ENCODE data around the gene SSRP1. TPM values are rescaled to one million over a fixed set of nuclear protein-coding genes. Genes with fewer than 3 reads are reported as not detected.

Gene SSRP1
- total and polyA plus RNA-seq, 5 experiments from 2014 or later = 35.9 to 74.5 (median 41.0) TPM

DNA sequence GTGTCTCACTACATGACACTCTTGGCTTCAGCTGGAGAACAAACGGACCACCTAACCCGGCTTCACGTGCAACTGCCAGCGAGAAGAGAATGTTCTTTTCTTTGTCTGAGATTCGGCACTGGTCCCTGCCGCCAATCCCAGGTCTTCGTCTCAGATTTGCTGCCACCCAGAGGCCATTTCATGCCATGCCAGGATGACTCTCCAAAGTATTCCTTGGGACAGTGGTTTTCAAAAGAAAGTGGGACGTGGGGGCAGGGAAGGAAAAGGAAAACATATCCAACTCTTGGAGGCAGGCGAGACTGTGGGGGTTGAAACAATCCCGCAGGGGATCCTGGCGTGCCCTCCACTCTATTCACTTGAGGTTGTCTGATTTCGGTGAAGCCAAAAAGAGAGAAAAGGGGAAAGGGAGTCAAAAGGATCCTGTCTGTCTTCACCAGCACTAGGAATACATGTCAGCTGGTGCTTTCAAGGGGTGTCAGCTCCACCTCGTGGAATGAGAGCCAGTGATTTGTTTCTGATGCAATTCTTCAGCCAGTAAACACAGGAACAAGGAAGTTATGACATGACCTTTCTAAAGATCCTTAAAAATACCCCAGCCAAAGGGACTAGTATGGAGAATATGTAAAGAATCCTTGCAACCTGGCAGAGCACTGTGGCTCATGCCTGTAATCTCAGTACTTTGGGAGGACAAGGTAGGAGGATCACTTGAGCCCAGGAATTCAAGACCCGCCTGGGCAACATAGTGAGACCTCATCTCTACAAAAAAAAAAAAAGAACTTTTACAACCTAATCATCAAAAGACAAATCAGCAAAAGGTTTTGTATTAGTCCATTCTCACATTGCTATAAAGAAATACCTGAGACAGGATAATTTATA lies 57.6 kb downstream of the SSRP1 start:
- Mint-ChIP-seq H3K27ac (no peak overlapping the region), H3K4me3 (no peak overlapping the region), H3K27me3 (peaks cover 14 to 38% (median 33%) of the 10 kb centered on the region in 5 donors), H3K4me1 (peaks cover 2 to 7% (median 4%) of the 10 kb centered on the region in 4 donors), H3K9me3 (peaks cover 0 to 33% (median 9%) of the 10 kb centered on the region in 9 donors), H3K36me3 (peaks cover 0 to 20% (median 0%) of the 10 kb centered on the region in 3 donors)
- peak in 1 of 2 donors; percentile 42 for ATAC-seq
- no peak for DNase-seq
- POLR2A ChIA-PET = no interaction called here

DNA sequence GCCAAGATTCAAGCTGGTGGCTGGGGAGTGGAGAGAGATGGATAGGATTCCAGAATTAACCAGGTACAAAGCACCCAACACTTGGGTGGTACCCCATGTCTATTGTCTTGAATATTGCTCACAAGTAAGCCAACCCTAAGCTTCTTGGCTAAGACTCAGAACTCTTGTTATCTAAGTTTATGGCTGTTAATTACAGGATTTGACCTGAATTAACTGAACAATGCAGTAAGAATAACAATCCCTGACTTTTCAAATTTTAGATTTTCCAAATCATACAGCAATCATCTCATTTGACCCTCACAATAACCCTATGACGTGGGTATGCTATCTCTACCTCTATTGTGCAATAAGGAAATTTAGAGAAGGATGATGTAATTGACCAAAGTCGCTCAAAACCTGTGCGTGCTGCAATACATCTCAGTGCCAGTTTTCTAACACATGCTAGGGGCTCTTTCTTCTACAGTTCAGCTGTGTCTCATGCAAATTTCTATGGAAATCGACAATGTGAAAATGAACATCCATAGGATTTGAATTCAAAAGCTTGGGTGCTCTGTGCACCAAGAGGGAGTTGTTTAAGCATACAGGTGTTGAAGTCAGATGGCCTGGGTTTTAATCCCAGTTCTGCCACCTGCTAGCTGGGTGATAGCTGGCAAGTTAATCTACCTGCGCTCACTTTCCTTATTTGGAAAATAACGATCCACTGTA lies 58.6 kb downstream of the SSRP1 start:
- Mint-ChIP-seq H3K9me3 (peaks cover 0 to 29% (median 13%) of the 10 kb centered on the region in 9 donors), H3K4me3 (no peak overlapping the region), H3K4me1 (peaks cover 2 to 7% (median 4%) of the 10 kb centered on the region in 4 donors), H3K36me3 (peaks cover 0 to 22% (median 0%) of the 10 kb centered on the region in 3 donors), H3K27me3 (peaks cover 14 to 43% (median 34%) of the 10 kb centered on the region in 5 donors), H3K27ac (no peak overlapping the region)
- no peak for DNase-seq
- POLR2A ChIA-PET = no interaction called here
- ATAC-seq = no peak

DNA sequence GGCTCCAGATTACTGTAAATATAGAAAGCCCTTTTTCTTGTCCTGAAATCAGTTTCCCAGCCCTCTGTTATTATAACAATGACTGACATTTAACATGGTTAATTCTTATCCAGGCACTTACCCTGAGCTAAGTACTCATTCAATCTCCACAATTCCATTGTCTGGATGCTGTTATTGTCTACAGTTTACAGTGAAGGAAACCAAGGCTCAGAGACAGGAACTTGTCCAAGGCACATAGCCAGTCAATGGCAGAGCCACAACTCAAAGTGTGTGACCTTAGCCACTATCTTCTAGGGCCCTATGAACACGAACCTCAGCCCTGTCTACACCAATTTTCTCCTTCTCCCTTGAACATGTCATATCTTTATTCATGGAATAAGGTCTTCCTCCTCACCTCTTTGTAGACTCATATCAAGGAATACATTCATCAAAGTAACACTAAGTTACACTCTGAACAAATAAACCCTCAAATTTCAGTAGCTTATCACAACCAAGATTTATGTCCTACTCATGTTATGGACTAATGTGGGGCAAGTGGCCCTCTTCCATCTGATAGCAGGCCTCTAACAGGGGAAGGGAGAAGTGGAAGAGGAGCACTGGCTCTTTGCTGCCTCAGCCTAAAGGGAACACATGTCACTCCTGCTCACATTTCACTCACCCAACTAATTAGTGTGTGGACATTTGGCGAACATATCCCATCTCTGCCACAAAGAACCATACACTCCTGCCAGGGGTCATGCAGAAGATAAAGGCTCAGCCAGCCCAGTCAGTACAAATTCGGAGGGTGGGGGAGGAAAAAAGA lies 59.3 kb downstream of the SSRP1 start:
- no peak for DNase-seq
- POLR2A ChIA-PET = no interaction called here
- H3K27ac Mint-ChIP-seq = no peak overlapping the region
- ATAC-seq = no peak
- H3K9me3 Mint-ChIP-seq = peaks cover 0 to 25% (median 12%) of the 10 kb centered on the region in 9 donors
- peaks cover 0 to 22% (median 0%) of the 10 kb centered on the region in 3 donors for H3K36me3 Mint-ChIP-seq
- H3K4me1 Mint-ChIP-seq = peaks cover 2 to 7% (median 4%) of the 10 kb centered on the region in 4 donors
- H3K4me3 Mint-ChIP-seq = no peak overlapping the region
- peaks cover 20 to 48% (median 35%) of the 10 kb centered on the region in 5 donors for H3K27me3 Mint-ChIP-seq

Other genes starting within 250 kb of the SSRP1 start
- not detected for gene LRRC55, start 153.9 kb downstream of the SSRP1 start, total RNA-seq
- not detected for gene LRRC55, start 153.9 kb downstream of the SSRP1 start, polyA plus RNA-seq
- gene APLNR, start 98.6 kb downstream of the SSRP1 start, total RNA-seq = not detected
- not detected for gene APLNR, start 98.6 kb downstream of the SSRP1 start, polyA plus RNA-seq
- gene TNKS1BP1, start 10.9 kb downstream of the SSRP1 start, total RNA-seq = 10 to 100 TPM; 18.8 to 20.9 TPM
- gene TNKS1BP1, start 10.9 kb downstream of the SSRP1 start, polyA plus RNA-seq = 1 to 10 TPM in 2 of 3 donors, under 1 TPM in 1; 0.97 to 6.7 (median 2.5) TPM
- gene P2RX3, start 2.5 kb upstream of the SSRP1 start, total RNA-seq = not detected
- gene P2RX3, start 2.5 kb upstream of the SSRP1 start, polyA plus RNA-seq = not detected
- not detected for gene PRG3, start 45.3 kb upstream of the SSRP1 start, total RNA-seq
- not detected for gene PRG3, start 45.3 kb upstream of the SSRP1 start, polyA plus RNA-seq
- gene PRG2, start 54.8 kb upstream of the SSRP1 start, total RNA-seq = not detected
- not detected for gene PRG2, start 54.8 kb upstream of the SSRP1 start, polyA plus RNA-seq
- gene SLC43A3, start 91.2 kb upstream of the SSRP1 start, total RNA-seq = 10 to 100 TPM; 14.5 to 17.4 TPM
- gene SLC43A3, start 91.2 kb upstream of the SSRP1 start, polyA plus RNA-seq = 10 to 100 TPM; 11.4 to 13.7 (median 11.5) TPM
- not detected for gene RTN4RL2, start 124.6 kb upstream of the SSRP1 start, total RNA-seq
- gene RTN4RL2, start 124.6 kb upstream of the SSRP1 start, polyA plus RNA-seq = under 1 TPM in 2 of 3 donors, not detected in 1; 0.09 to 0.21 TPM
- 10 to 100 TPM; 27.2 to 27.8 TPM for gene SLC43A1, start 179.8 kb upstream of the SSRP1 start, total RNA-seq
- gene SLC43A1, start 179.8 kb upstream of the SSRP1 start, polyA plus RNA-seq = 10 to 100 TPM; 15.3 to 23.2 (median 21.4) TPM
- gene TIMM10, start 194.9 kb upstream of the SSRP1 start, total RNA-seq = 10 to 100 TPM; 26.6 to 30.2 TPM
- 10 to 100 TPM; 66.1 to 86.5 (median 70.5) TPM for gene TIMM10, start 194.9 kb upstream of the SSRP1 start, polyA plus RNA-seq
- gene SMTNL1, start 201.7 kb upstream of the SSRP1 start, total RNA-seq = not detected
- gene SMTNL1, start 201.7 kb upstream of the SSRP1 start, polyA plus RNA-seq = under 1 TPM in 2 of 3 donors, not detected in 1; 0.12 to 0.37 TPM
- gene UBE2L6, start 231.8 kb upstream of the SSRP1 start, total RNA-seq = 10 to 100 TPM; 61.8 to 66.5 TPM
- gene UBE2L6, start 231.8 kb upstream of the SSRP1 start, polyA plus RNA-seq = 100 to 1,000 TPM; 218 to 246 (median 239) TPM

All from naive thymus-derived CD8-positive, alpha-beta T cell (primary cell).